Endothelial cell of umbilical vein (primary cell): ENCODE data around the gene STK11IP. TPM values are rescaled to one million over a fixed set of nuclear protein-coding genes. Genes with fewer than 3 reads are reported as not detected.

Experiments
- BruUV-seq: library from RNA; stranded (reverse); fragments of 400-500 nt; replicated peaks from 2 replicates; lab custom pipeline; 2021; lab: Mats Ljungman, UMichigan
- CTCF ChIA-PET: fragments of 300-600, 350-600 bp; sonication (Branson Sonifier 250); formaldehyde crosslinking; loops from one replicate; lab custom pipeline; 2021; ENCODE audit warnings: antibody characterized with exemption, inconsistent platforms; lab: Charles Lee
- POLR2A ChIA-PET: fragments of 300-600, 350-600 bp; sonication (Branson Sonifier 250); formaldehyde crosslinking; loops from one replicate; lab custom pipeline; 2021; ENCODE audit warnings: antibody characterized with exemption, inconsistent platforms; lab: Charles Lee
- DNase-seq: peaks from one replicate; pipeline ENCODE4 v3.0.0-alpha.2; 2011; ENCODE audit warnings: low read depth, low spot score
- FAIRE-seq: peaks from 2 replicates; lab custom pipeline; 2011; peaks lifted over from hg19 to GRCh38; lab: Jason Lieb, UNC
- H2AFZ ChIP-seq: 2 replicates; pipeline ENCODE4 v1.6.0; 2012; ENCODE audit warnings: low read depth, low read length, control low read depth, inconsistent platforms
- H3K27ac ChIP-seq: 2 replicates; pipeline ENCODE4 v1.5.1; 2011; ENCODE audit warnings: low read depth, mild to moderate bottlenecking, control low read depth, low read length, moderate library complexity; ENCODE audit not compliant: insufficient read depth
- H3K27me3 ChIP-seq, 2 experiments: 2 replicates each; pipeline versions ENCODE4 v1.6.0 to v1.6.1; 2011; ENCODE audit warnings: low read length in 2 of 2, mixed read lengths in 1 of 2; ENCODE audit not compliant: control insufficient read depth in 2 of 2, insufficient read depth in 2 of 2
- H3K36me3 ChIP-seq, 2 experiments: 2 replicates in 1 of 2; 3 replicates in 1 of 2; pipeline ENCODE4 v1.5.1; 2011; ENCODE audit warnings: low read length in 2 of 2, mild to moderate bottlenecking in 1 of 2, moderate library complexity in 1 of 2; ENCODE audit not compliant: control insufficient read depth in 2 of 2, insufficient read depth in 2 of 2; ENCODE audit errors: extremely low read depth in 1 of 2
- H3K4me1 ChIP-seq: 3 replicates; pipeline ENCODE4 v1.5.1; 2011; ENCODE audit warnings: mild to moderate bottlenecking, low read length; ENCODE audit not compliant: control insufficient read depth, insufficient read depth; ENCODE audit errors: extremely low read depth
- H3K4me2 ChIP-seq: 2 replicates; pipeline ENCODE4 v1.6.1; 2011; ENCODE audit warnings: low read length, control low read depth, mixed read lengths; ENCODE audit not compliant: insufficient read depth
- H3K4me3 ChIP-seq, 3 experiments: fragments of 200-600 bp in 1 of 3; sonication (generic), shearing (Covaris generic) in 1 of 3; replicated peaks in 1 of 3; 2 replicates each; pipeline ENCODE4 v1.5.1; 2011 to 2016; ENCODE audit warnings: control low read depth in 3 of 3, low read length in 3 of 3, mild to moderate bottlenecking in 2 of 3, inconsistent platforms in 1 of 3, low read depth in 1 of 3, moderate library complexity in 1 of 3; ENCODE audit not compliant: insufficient read depth in 1 of 3
- H3K79me2 ChIP-seq: 2 replicates; pipeline ENCODE4 v1.6.0; 2012; ENCODE audit warnings: low read length, inconsistent platforms; ENCODE audit not compliant: control insufficient read depth, insufficient read depth
- H3K9ac ChIP-seq: replicated peaks from 2 replicates; pipeline ENCODE3; 2011; ENCODE audit warnings: low read length, control low read depth; ENCODE audit not compliant: insufficient read depth; ENCODE audit errors: extremely low read depth
- H3K9me1 ChIP-seq: replicated peaks from 3 replicates; pipeline ENCODE4 v1.6.0; 2011; ENCODE audit warnings: mild to moderate bottlenecking, low read length; ENCODE audit not compliant: control insufficient read depth, insufficient read depth; ENCODE audit errors: extremely low read depth
- H3K9me3 ChIP-seq: replicated peaks from 2 replicates; pipeline ENCODE4 v1.5.1; 2012; ENCODE audit warnings: low read length, inconsistent platforms; ENCODE audit not compliant: control insufficient read depth, insufficient read depth
- H4K20me1 ChIP-seq: replicated peaks from 2 replicates; pipeline ENCODE3; 2011; ENCODE audit warnings: mild to moderate bottlenecking, low read length; ENCODE audit not compliant: control insufficient read depth, insufficient read depth; ENCODE audit errors: extremely low read depth
- CTCF ChIP-seq, 2 donors: IDR thresholded peaks; 1 replicate in 1 of 2; 2 replicates in 1 of 2; pipeline ENCODE4 v1.5.1; 2011; ENCODE audit warnings: low read length in 2 of 2, mild to moderate bottlenecking in 2 of 2, moderate library complexity in 2 of 2, control low read depth in 1 of 2, inconsistent platforms in 1 of 2, low read depth in 1 of 2; ENCODE audit not compliant: insufficient read depth in 1 of 2; ENCODE audit errors: extremely low read depth in 1 of 2
- EZH2 ChIP-seq: IDR thresholded peaks from 2 replicates; pipeline ENCODE4 v1.6.1; 2012; ENCODE audit warnings: borderline replicate concordance, low read depth, mild to moderate bottlenecking, moderate library complexity, low read length, inconsistent platforms; ENCODE audit not compliant: severe bottlenecking
- FOS ChIP-seq: IDR thresholded peaks from 2 replicates; pipeline ENCODE4 v1.6.1; 2011; ENCODE audit warnings: mild to moderate bottlenecking, low read length, moderate library complexity, borderline replicate concordance; ENCODE audit not compliant: insufficient read depth
- GATA2 ChIP-seq: IDR thresholded peaks from 2 replicates; pipeline ENCODE4 v1.7.0; 2011; ENCODE audit warnings: low read depth, mild to moderate bottlenecking, moderate library complexity, mixed read lengths, low read length; ENCODE audit not compliant: insufficient read length, insufficient read depth
- JUN ChIP-seq: IDR thresholded peaks from 2 replicates; pipeline ENCODE4 v1.6.1; 2011; ENCODE audit warnings: borderline replicate concordance, low read depth; ENCODE audit not compliant: insufficient read length, insufficient read depth
- MAX ChIP-seq: IDR thresholded peaks from 2 replicates; pipeline ENCODE4 v1.6.1; 2011; ENCODE audit not compliant: insufficient read depth, insufficient read length
- MYC ChIP-seq: IDR thresholded peaks from one replicate; pipeline ENCODE4 v1.6.1; 2011; ENCODE audit warnings: mild to moderate bottlenecking, low read depth, low read length
- POLR2A ChIP-seq: IDR thresholded peaks from 2 replicates; pipeline ENCODE4 v1.6.1; 2012; ENCODE audit warnings: low read depth, mild to moderate bottlenecking, control low read depth, low read length
- POLR2AphosphoS5 ChIP-seq: IDR thresholded peaks from 2 replicates; pipeline ENCODE4 v1.6.1; 2012; ENCODE audit warnings: low read depth, mild to moderate bottlenecking, control low read depth, low read length, moderate library complexity; ENCODE audit not compliant: insufficient read depth
- dilution Hi-C: fragments of 300-500 bp; cut with MboI; formaldehyde crosslinking; loops from one replicate; pipeline ENCODE4 v1.15.0; 2019; ENCODE audit warnings: low sequenced_read_pairs; ENCODE audit not compliant: extremely low pct_ligation_motif_present
- intact Hi-C: fragments of 100-400 bp; cut with micrococcal nuclease; formaldehyde crosslinking; loops from one replicate; pipeline ENCODE4 v1.10.0; 2022
- microRNA-seq: library from miRNA; unstranded; fragments of <30 nt; microRNA quantifications from one replicate; pipeline ENCODE4 v1.2.0, GENCODE V29; 2021; ENCODE audit warnings: borderline number of aligned reads, borderline replicate concordance
- polyA plus RNA-seq, 4 experiments: library from polyadenylated mRNA; depleted of rRNA in 3 of 4; stranded (reverse) in 3 of 4; unstranded in 1 of 4; fragments of >200 nt; gene quantifications; 2 replicates each; pipeline versions ENCODE4 v1.2.1 to v1.2.3, GENCODE V29; 2011 to 2012; ENCODE audit warnings: missing spikeins in 1 of 4
- small RNA-seq: library from RNA; depleted of rRNA; stranded (forward); fragments of <200 nt; gene quantifications from one replicate; pipeline ENCODE3, GENCODE V24; 2012; ENCODE audit warnings: low replicate concordance, low read depth; ENCODE audit not compliant: insufficient read depth, insufficient read length
- total RNA-seq: library from RNA; stranded (reverse); gene quantifications from 2 replicates; pipeline ENCODE4 v1.2.3, GENCODE V29; 2021

Gene STK11IP
- total and polyA plus RNA-seq, 2 donors (not counting 3 experiments of a cell fraction or from before 2014, with no cell fraction given): 17.7 to 19.2 TPM

GRCh38 chr2:219665926-219666325 is 68.3 kb downstream of the STK11IP start:
- Histone ChIP-seq H3K9ac (no peak overlapping the region), H3K36me3 (no peaks in the 10 kb centered on the region), H3K4me1 (no peaks in the 10 kb centered on the region), H3K4me3 (no peak overlapping the region), H4K20me1 (no peaks in the 10 kb centered on the region), H2AFZ (no peak overlapping the region), H3K79me2 (no peaks in the 10 kb centered on the region), H3K27me3 (no peaks in the 10 kb centered on the region), H3K9me1 (no peaks in the 10 kb centered on the region), H3K27ac (no peak overlapping the region), H3K9me3 (no peaks in the 10 kb centered on the region), H3K4me2 (no peak overlapping the region)
- intact Hi-C loops (no loop called here), dilution Hi-C loops (no loop called here)
- DNase-seq: no peak
- no peak for FAIRE-seq
- TF ChIP-seq FOS (no peak), GATA2 (no peak), MAX (no peak), MYC (no peak), POLR2AphosphoS5 (no peak), POLR2A (no peak), CTCF (IDR thresholded peaks at IDR 0.05; ENCODE audit: extremely low read depth in 1 of 2, insufficient read depth in 1 of 2, low read depth in 1 of 2, low read length in 2 of 2) (no peak), EZH2 (no peak), JUN (no peak)
- ChIA-PET CTCF (interaction anchor here (1.8 kb wide), 1 partner anchor 24 kb away, joined by 4 read pairs; no protein-coding TSS in a partner anchor), POLR2A (no interaction called here)
- no TSS peak for BruUV-seq

Small RNAs within 50 kb of the gene (microRNA-seq; reads per million reads assigned to microRNA genes)
- gene MIR3132: not detected

Small RNAs within 50 kb of the gene (small RNA-seq; reads per million reads assigned to genes)
- not detected for gene MIR3132
- not detected for gene RN7SKP213

Other genes with a start within 250 kb of the STK11IP start
- 40.4 and 43.1 TPM in 2 replicates for gene DNPEP, start 209.9 kb upstream of the STK11IP start, total RNA-seq
- gene DNPEP, start 209.9 kb upstream of the STK11IP start, polyA plus RNA-seq: 77.5 and 83.2 TPM in 2 replicates
- not detected in 2 replicates for gene DES, start 179.5 kb upstream of the STK11IP start, total RNA-seq
- gene DES, start 179.5 kb upstream of the STK11IP start, polyA plus RNA-seq: not detected in 2 replicates
- gene SPEG, start 163.0 kb upstream of the STK11IP start, total RNA-seq: 0.21 and 0.84 TPM in 2 replicates
- gene SPEG, start 163.0 kb upstream of the STK11IP start, polyA plus RNA-seq: 3.5 TPM in 2 replicates
- 34.1 and 39.1 TPM in 2 replicates for gene GMPPA, start 99.0 kb upstream of the STK11IP start, total RNA-seq
- gene GMPPA, start 99.0 kb upstream of the STK11IP start, polyA plus RNA-seq: 104 and 126 TPM in 2 replicates
- not detected in 2 replicates for gene ASIC4, start 83.4 kb upstream of the STK11IP start, total RNA-seq
- not detected in 2 replicates for gene ASIC4, start 83.4 kb upstream of the STK11IP start, polyA plus RNA-seq
- 0.24 and 0.30 TPM in 2 replicates for gene CHPF, start 54.0 kb upstream of the STK11IP start, total RNA-seq
- 0.32 and 0.72 TPM in 2 replicates for gene CHPF, start 54.0 kb upstream of the STK11IP start, polyA plus RNA-seq
- gene TMEM198, start 53.8 kb upstream of the STK11IP start, total RNA-seq: not detected in 2 replicates
- gene TMEM198, start 53.8 kb upstream of the STK11IP start, polyA plus RNA-seq: not detected in 2 replicates
- 8.0 and 16.7 TPM in 2 replicates for gene OBSL1, start 26.3 kb upstream of the STK11IP start, total RNA-seq
- 20.4 and 20.7 TPM in 2 replicates for gene OBSL1, start 26.3 kb upstream of the STK11IP start, polyA plus RNA-seq
- gene INHA, start 25.5 kb upstream of the STK11IP start, total RNA-seq: not detected in 2 replicates
- 0.06 and 0.10 TPM in 2 replicates for gene INHA, start 25.5 kb upstream of the STK11IP start, polyA plus RNA-seq
- gene SLC4A3, start 29.8 kb downstream of the STK11IP start, total RNA-seq: 0.21 and 0.35 TPM in 2 replicates
- 0.24 and 0.29 TPM in 2 replicates for gene SLC4A3, start 29.8 kb downstream of the STK11IP start, polyA plus RNA-seq